ENCODE data around the gene STAT3. TPM values are rescaled to one million over a fixed set of nuclear protein-coding genes. Genes with fewer than 3 reads are reported as not detected.

STAT3 gene
- total and polyA plus RNA-seq, 9 of the 15 experiments (the other 6 are each of a cell fraction or from before 2014, with no cell fraction given) = 90.0 to 179 (median 114) TPM

GRCh38 chr17:42276609-42277341, 111.5 kb downstream of the STAT3 start (continued):
- TF ChIP-seq HNRNPH1 (optimal IDR thresholded peaks at IDR 0.05; ENCODE audit: low read depth, low read length) (no peak), NFYB (IDR thresholded peaks at IDR 0.05; ENCODE audit: extremely low read depth, insufficient read length) (no peak), KLF16 (IDR thresholded peaks at IDR 0.05) (no peak), NCOA6 (IDR thresholded peaks at IDR 0.05) (no peak), MAFK (IDR thresholded peaks at IDR 0.05; ENCODE audit: low read length) (no peak; the same call in 1 of the 2 replicates), TEAD1 (CRISPR knock-in tag; IDR thresholded peaks at IDR 0.05) (peak in 1 of 2 experiments; percentile 51; a peak in 1 of 4 replicates), ZSCAN32 (CRISPR knock-in tag; IDR thresholded peaks at IDR 0.05) (no peak), PTBP1 (IDR thresholded peaks at IDR 0.05; ENCODE audit: low read depth, low read length) (0 out of 2 replicates have a peak, but pooled peaks have one; percentile 62), YY1 (IDR thresholded peaks at IDR 0.05; ENCODE audit: borderline replicate concordance in 1 of 3, control insufficient read depth in 1 of 3, extremely low read depth in 1 of 3, insufficient read depth in 3 of 3, insufficient read length in 1 of 3, insufficient replicate concordance in 2 of 3, low read depth in 1 of 3, low read length in 2 of 3) (no peak), ZNF696 (CRISPR knock-in tag; conservative IDR thresholded peaks at IDR 0.05) (no peak), ZNF764 (CRISPR knock-in tag; IDR thresholded peaks at IDR 0.05; ENCODE audit: low read depth) (no peak), E2F1 (CRISPR knock-in tag; IDR thresholded peaks at IDR 0.05) (no peak), ZNF551 (CRISPR knock-in tag; IDR thresholded peaks at IDR 0.05) (no peak), ETS2 (tag; IDR thresholded peaks at IDR 0.05; ENCODE audit: borderline replicate concordance, poor library complexity, severe bottlenecking) (no peak), IRF1 (CRISPR knock-in tag; IDR thresholded peaks at IDR 0.05; ENCODE audit: borderline replicate concordance) (no peak), ZNF316 (IDR thresholded peaks at IDR 0.05) (peak; percentile 3; the same call in 1 of the 2 replicates), RAD51 (IDR thresholded peaks at IDR 0.05; ENCODE audit: borderline replicate concordance, low read depth) (no peak), FUS (optimal IDR thresholded peaks at IDR 0.05; ENCODE audit: low read depth, low read length) (no peak), U2AF1 (optimal IDR thresholded peaks at IDR 0.05; ENCODE audit: low read depth, low read length) (no peak)
